Stimulated activated CD8-positive, alpha-beta memory T cell treated with anti-CD3 and anti-CD28 coated beads, Interleukin-15, amount 100 ng/mL, for 48 hours (primary cell): ENCODE data around the gene SLC26A8.
"Not testable (repeated sequence)": the region's sequence is repeated elsewhere in the genome, so short reads cannot be mapped to it uniquely, and the experiment has no call there.

ENCODE experiments used
- DNase-seq, 2 donors: peaks; one replicate each; pipeline ENCODE4 v3.0.0-alpha.2; 2020; ENCODE audit warnings: low read depth in 2 of 2

SLC26A8 gene

GRCh38 chr6:35945650-35946025 is 78.8 kb downstream of the SLC26A8 start:
- no peak for DNase-seq

GRCh38 chr6:35943390-35943789 is 81.1 kb downstream of the SLC26A8 start:
- no peak for DNase-seq

- DNase-seq, result no peak
Measured at GRCh38 chr6:35942355-35942754, 82.1 kb downstream of the SLC26A8 start.

DNA sequence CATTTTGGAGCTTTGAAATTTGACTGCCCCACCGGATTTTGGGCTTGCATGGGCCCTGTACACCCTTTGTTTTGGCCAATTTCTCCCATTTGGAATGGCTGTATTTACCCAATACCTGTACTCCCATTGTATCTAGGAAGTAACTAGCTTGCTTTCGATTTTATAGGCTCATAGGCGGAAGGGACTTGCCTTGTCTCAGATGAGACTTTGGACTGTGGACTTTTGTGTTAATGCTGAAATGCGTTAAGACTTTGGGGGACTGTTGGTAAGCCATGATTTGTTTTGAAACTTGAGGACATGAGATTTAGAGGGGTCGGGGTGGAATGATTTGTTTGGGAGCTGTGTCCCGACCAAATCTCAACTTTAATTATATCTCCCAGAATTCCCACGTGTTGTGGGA is 83.3 kb downstream of the SLC26A8 start:
- not testable (repeated sequence) for DNase-seq

DNA sequence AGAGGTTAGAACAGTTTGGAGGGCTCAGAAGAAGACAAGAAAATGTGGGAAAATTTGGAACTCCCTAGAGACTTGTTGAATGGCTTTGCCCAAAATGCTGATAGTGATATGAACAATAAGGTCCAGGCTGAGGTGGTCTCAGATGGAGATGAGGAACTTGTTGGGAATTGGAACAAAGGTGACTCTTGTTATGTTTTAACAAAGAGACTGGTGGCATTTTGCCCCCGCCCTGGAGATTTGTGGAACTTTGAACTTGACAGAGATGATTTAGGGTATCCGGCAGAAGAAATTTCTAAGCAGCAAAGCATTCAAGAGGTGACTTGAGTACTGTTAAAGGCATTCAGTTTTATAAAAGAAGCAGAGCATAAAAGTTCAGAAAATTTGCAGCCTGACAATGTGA is 84.4 kb downstream of the SLC26A8 start:
- DNase-seq, result not testable (repeated sequence)

DNA sequence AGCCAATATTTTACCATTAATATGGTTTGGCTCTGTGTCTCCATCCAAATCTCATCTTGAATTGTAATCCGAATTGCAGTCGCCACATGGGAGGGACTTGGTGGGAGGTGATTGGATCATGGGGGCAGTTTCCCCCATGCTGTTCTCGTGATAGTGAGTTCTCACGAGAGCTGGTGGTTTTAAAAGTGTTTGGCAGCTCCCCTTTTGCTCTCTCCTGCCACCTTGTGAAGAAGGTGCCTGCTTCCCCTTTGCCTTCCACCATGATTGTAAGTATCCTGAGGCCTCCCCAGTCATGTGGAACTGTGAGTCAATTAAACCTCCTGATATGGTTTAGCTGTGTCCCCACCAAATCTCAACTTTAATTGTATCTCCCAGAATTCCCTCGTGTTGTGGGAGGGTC is 85.2 kb downstream of the SLC26A8 start:
- not testable (repeated sequence) for DNase-seq

GRCh38 chr6:35936681-35937359 is 87.6 kb downstream of the SLC26A8 start:
- DNase-seq, result no peak

DNA sequence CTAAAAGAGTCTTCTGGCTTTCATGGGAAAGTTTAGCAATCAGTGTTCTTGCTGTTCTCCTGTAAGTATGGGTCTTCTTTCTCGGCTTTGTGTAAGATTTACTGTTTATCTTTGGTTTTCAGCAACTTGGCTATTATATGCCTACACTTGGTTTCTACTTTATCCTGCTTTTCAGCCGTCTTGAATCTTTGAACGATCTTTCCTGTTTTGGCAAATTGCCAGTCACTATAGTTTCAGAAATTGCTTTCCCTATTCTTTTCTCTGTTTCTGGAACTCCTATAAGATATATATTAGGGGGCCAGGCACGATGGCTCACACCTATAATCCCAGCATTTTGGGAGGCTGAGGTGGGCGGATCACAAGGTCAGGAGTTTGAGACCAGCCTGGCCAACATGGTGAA is 89.0 kb downstream of the SLC26A8 start:
- DNase-seq, result no peak

DNA sequence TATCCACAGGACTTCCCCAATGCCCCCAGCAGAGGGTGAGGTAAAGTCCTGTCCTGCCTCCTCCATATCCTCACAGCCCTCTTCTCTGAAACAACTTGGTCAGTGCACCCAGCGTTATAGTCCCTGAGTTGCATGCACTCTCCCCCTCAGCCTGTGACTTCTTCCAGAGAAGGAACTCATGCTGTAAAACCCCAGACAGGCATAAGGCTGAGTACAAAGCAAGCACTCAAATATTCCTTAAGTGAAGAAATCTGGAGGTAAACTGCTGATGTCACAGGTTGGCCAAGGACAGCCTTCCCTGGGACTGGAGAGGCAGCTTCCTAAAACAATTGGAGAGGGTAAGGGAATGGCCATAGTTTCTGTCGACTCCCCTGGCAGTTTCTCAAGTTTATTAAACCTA is 90.6 kb downstream of the SLC26A8 start:
- no peak for DNase-seq

DNA sequence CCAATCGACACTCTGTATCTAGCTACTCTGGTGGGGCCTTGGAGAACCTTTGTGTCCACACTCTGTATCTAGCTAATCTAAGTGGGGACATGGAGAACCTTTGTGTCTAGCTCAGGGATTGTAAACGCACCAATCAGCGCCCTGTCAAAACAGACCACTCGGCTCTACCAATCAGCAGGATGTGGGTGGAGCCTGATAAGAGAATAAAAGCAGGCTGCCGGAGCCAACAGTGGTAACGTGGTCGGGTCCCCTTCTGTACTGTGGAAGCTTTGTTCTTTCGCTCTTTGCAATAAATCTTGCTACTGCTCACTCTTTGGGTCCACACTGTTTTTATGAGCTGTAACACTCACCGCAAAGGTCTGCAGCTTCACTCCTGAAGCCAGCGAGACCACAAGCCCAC is 92.6 kb downstream of the SLC26A8 start:
- DNase-seq, result peak in 1 of 2 donors; percentile 11

GRCh38 chr6:35931120-35931561 is 93.3 kb downstream of the SLC26A8 start:
- DNase-seq, result no peak

DNA sequence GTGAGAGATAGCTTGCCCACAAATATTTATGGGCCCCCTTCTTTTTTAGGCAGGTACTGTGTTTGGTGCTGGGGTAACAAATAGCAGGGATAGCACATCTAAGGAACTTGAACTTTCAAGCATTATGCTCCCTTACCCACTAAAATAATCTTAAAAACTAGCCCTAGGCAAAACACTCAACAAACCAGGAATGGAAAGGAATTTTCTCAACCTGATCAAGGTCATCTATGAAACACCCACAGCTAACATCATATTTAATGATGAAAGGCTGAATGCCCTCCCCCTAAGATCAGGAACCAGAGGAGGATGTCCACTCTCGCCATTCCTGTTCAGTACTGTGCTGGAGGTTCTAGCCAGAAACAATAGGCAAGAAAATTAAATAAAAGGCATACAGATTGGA is 94.8 kb downstream of the SLC26A8 start:
- no peak for DNase-seq

DNA sequence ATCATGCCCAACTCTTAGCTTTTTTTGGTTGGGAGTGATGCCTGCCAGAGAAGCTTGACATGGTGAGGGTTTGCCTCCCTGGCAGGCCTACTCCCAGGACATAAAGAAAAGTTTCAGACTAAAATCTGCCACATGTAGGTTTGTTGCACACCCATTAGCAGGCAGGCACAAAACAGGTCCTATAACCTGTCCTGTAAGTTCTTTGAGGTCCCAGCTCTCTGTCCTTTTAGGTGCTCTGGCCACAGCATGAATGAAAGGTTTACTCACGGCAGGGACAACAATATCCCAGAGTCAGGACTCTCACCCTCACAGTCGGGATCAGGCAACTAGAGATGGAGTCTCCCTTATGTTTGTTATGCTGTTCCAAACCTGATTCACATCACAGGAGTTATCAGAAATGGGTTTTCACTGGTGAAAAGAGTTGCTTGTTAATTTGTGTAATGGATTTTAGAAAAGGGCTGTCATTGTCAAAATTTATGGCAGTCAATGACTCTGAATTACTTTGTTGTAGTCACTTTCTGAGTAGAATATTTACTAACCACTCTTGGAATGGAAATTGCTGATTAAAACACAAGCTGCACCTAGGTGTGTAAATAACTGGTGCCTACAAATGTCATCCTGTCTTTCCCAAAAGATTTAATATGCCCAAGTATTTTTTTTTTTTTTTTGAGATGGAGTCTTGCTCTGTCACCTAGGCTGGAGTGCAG is 97.8 kb downstream of the SLC26A8 start:
- no peak for DNase-seq

- no peak for DNase-seq
Measured at GRCh38 chr6:35925961-35926360, 98.5 kb downstream of the SLC26A8 start.

GRCh38 chr6:35924146-35924545 is 100.3 kb downstream of the SLC26A8 start:
- no peak for DNase-seq

- no peak for DNase-seq
Measured at GRCh38 chr6:35922139-35922554, 102.3 kb downstream of the SLC26A8 start.

DNA sequence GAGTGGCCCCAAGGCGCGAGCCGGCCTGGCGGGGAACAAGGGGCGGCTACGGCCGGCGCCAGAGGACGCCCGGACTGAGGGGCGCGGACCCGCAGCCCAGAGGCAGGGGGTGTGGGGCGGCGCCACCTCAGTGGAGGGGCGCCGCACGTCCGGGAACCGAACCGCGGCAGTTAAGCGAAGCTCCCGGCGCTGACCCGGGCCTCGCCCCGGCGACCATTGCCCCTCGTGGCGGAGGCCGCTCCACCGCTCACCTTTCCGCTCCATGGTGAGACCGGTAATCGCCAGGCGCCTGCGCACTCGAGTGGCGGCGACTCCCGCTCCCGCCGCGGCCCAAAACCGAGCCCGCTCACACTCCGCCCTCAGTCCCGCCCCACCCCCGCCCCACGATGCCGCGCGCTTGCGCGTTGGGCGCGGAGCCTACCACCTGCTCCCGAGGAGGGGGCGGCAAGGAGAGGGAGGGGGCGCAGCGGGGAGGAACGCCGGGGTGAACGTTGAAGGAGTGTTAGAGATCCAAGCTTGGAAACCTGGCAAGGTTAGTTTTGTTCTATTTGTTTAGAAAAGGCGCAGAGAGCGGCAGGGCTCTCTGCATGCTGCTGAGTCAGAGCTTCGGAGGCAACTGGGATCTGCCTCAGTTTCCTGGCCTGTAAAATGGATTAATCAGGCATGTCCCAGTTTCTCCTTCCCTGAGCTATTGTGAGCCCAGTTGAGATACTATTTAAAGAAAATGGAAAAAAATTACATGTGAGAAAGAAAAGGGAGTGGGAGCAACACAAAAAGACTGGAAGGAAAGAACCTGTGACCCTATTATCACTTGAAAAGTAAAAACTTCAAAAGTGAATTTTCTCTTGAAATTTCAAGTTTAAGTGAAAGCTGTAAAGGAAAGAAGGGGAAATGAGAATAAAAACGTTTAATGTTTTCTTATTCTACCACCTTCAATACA is 103.4 kb downstream of the SLC26A8 start, which contains the start of gene SRPK1:
TSS of gene SRPK1 (minus strand) at position 306 of the 940 bp plus-strand sequence. CDS start at position 264, 42 bp downstream.
- DNase-seq, result peak; percentile 86 to 88

DNA sequence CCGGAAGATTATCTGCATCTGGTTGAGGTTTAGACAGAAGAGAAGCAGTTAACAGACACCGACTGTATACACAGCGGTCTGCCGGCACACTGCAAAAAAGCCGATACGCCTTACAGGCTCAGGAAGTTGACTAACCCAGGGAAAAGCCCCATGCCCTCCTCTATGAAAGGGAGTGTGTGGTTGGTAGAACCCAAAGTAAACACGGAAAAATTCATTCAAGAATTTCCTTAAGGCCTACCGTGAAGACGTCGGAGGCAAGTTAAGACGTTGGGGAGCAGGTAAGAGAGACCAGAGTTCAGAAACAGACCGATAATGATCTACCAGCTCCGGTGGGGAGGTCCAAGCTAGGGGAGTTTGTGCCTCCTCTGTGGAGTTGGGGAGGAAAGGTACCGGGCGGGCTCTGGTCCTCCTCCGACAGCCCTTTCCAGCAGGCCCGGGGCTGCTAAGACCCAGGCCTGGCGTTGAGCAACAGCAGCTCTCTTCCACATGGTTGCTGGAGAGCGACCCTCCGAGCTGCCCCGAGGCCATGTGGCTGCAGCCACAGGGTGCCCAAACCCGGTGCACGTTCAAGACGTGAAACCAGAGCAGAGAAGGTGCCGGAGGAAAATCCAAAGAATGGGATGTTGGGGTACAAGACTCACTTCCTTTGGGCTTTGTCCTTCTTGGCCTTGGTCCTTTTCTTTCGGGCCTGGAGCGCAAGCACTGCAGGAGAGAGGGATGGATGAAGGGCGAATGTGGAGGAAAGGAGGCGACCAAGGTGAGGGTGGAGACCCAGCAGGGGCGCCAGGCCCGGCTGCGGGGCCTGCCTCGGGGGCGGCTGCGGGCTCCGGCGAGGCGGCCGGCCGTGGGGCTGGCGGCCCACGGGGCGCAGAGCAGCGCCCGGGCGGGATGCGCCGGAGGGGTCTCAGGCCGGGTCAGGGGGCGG is 104.4 kb downstream of the SLC26A8 start:
- peak; percentile 17 to 26 for DNase-seq

GRCh38 chr6:35919085-35919826 is 105.2 kb downstream of the SLC26A8 start:
- DNase-seq, result no peak

GRCh38 chr6:35916893-35917292 is 107.5 kb downstream of the SLC26A8 start:
- DNase-seq, result not testable (repeated sequence)
